GM12874 (cell line): ENCODE results near the gene TAF5L.

Source experiments
- CTCF ChIP-seq: IDR thresholded peaks from 2 replicates; pipeline ENCODE4 v1.5.1; 2011; ENCODE audit warnings: low read depth, mild to moderate bottlenecking, control low read depth, low read length, moderate library complexity; ENCODE audit not compliant: insufficient read depth

TAF5L gene

GRCh38 chr1:229625071-229625914 lies 629 bp downstream of the TAF5L start:
- TF ChIP-seq CTCF: no peak

- TF ChIP-seq CTCF: no peak
Measured at GRCh38 chr1:229624521-229625070, 1.3 kb downstream of the TAF5L start.

- TF ChIP-seq CTCF: no peak
Measured at GRCh38 chr1:229623838-229624237, 2.1 kb downstream of the TAF5L start.

GRCh38 chr1:229623225-229623624 lies 2.7 kb downstream of the TAF5L start:
- no peak for TF ChIP-seq CTCF

- no peak for TF ChIP-seq CTCF
Measured at GRCh38 chr1:229621663-229622062, 4.3 kb downstream of the TAF5L start.

GRCh38 chr1:229620876-229621275 lies 5.0 kb downstream of the TAF5L start:
- TF ChIP-seq CTCF: no peak

GRCh38 chr1:229619614-229620013 lies 6.3 kb downstream of the TAF5L start:
- TF ChIP-seq CTCF: no peak
